ENCODE results near the gene ERCC4. TPM values are rescaled to one million over a fixed set of nuclear protein-coding genes. Genes with fewer than 3 reads are reported as not detected.
A peak's percentile ranks its signal among the peaks of the same experiment; 100 is the strongest.

The ERCC4 gene
- total and polyA plus RNA-seq, 4 experiments from 2014 or later = 11.5 to 15.9 (median 14.0) TPM

- Histone ChIP-seq H3K36me3 (ENCODE audit: insufficient read depth, low read length) (no peaks in the 10 kb centered on the region), H3K9me3 (ENCODE audit: control insufficient read depth in 1 of 2, low read length in 2 of 2) (no peaks in the 10 kb centered on the region), H3K4me3 (ENCODE audit: low read length in 2 of 2) (no peak overlapping the region), H3K27ac (ENCODE audit: low read depth, low read length) (no peak overlapping the region), H3K4me1 (ENCODE audit: insufficient read depth, low read length) (no peaks in the 10 kb centered on the region), H3K27me3 (ENCODE audit: insufficient read depth, low read length) (peaks cover 3% of the 10 kb centered on the region)
- CTCF ChIA-PET (ENCODE audit: partially characterized antibody) = no interaction called here
- Mint-ChIP-seq H3K4me3 (no peak overlapping the region), H3K27me3 (peaks cover 3 to 4% of the 10 kb centered on the region in 2 donors), H3K9me3 (peaks cover 0 to 2% (median 0%) of the 10 kb centered on the region in 8 donors), H3K4me1 (no peaks in the 10 kb centered on the region), H3K36me3 (no peaks in the 10 kb centered on the region), H3K27ac (no peak overlapping the region)
- no peak for DNase-seq
- POLR2A ChIA-PET (ENCODE audit: partially characterized antibody) = no interaction called here
- intact Hi-C loops (cut with micrococcal nuclease) = no loop called here
These were observed 72.4 kb downstream of the ERCC4 start for GRCh38 chr16:13992322-13992721.

- Histone ChIP-seq H3K27ac (ENCODE audit: low read depth, low read length) (no peak overlapping the region), H3K36me3 (ENCODE audit: insufficient read depth, low read length) (no peaks in the 10 kb centered on the region), H3K27me3 (ENCODE audit: insufficient read depth, low read length) (peaks cover 3% of the 10 kb centered on the region), H3K4me1 (ENCODE audit: insufficient read depth, low read length) (no peaks in the 10 kb centered on the region), H3K9me3 (ENCODE audit: control insufficient read depth in 1 of 2, low read length in 2 of 2) (no peaks in the 10 kb centered on the region), H3K4me3 (ENCODE audit: low read length in 2 of 2) (no peak overlapping the region)
- Mint-ChIP-seq H3K4me1 (peaks cover 0 to 3% (median 3%) of the 10 kb centered on the region in 4 donors), H3K27ac (peak overlapping the region in 1 of 7 donors; percentile 46), H3K9me3 (peaks cover 0 to 2% (median 0%) of the 10 kb centered on the region in 8 donors), H3K36me3 (no peaks in the 10 kb centered on the region), H3K4me3 (no peak overlapping the region), H3K27me3 (peaks cover 3% of the 10 kb centered on the region in 2 donors)
- ChIA-PET CTCF (ENCODE audit: partially characterized antibody) (no interaction called here), POLR2A (ENCODE audit: partially characterized antibody) (interaction anchor here (0.7 kb wide), 1 partner anchor 1733 kb away, joined by 3 read pairs; no protein-coding TSS in a partner anchor)
- DNase-seq = no peak
- intact Hi-C loops (cut with micrococcal nuclease) = no loop called here
These were observed 73.0 kb downstream of the ERCC4 start for GRCh38 chr16:13992976-13993375.

GRCh38 chr16:13994239-13995106 lies 74.5 kb downstream of the ERCC4 start:
- Histone ChIP-seq H3K4me1 (ENCODE audit: insufficient read depth, low read length) (no peaks in the 10 kb centered on the region), H3K27me3 (ENCODE audit: insufficient read depth, low read length) (no peaks in the 10 kb centered on the region), H3K4me3 (ENCODE audit: low read length in 2 of 2) (no peak overlapping the region), H3K9me3 (ENCODE audit: control insufficient read depth in 1 of 2, low read length in 2 of 2) (no peaks in the 10 kb centered on the region), H3K36me3 (ENCODE audit: insufficient read depth, low read length) (no peaks in the 10 kb centered on the region), H3K27ac (ENCODE audit: low read depth, low read length) (no peak overlapping the region)
- no peak overlapping the region for H3K4me3 Mint-ChIP-seq
- ChIA-PET POLR2A (ENCODE audit: partially characterized antibody) (no interaction called here), CTCF (ENCODE audit: partially characterized antibody) (no interaction called here)
- no peak overlapping the region for H3K27ac Mint-ChIP-seq
- DNase-seq = no peak
- H3K9me3 Mint-ChIP-seq = peaks cover 0 to 2% (median 0%) of the 10 kb centered on the region in 8 donors
- H3K27me3 Mint-ChIP-seq = peaks cover 4% of the 10 kb centered on the region in 2 donors
- intact Hi-C loops (cut with micrococcal nuclease) = no loop called here
- H3K4me1 Mint-ChIP-seq = peaks cover 0 to 5% (median 4%) of the 10 kb centered on the region in 4 donors
- H3K36me3 Mint-ChIP-seq = no peaks in the 10 kb centered on the region

GRCh38 chr16:13995194-13995593 lies 75.2 kb downstream of the ERCC4 start:
- DNase-seq = no peak
- POLR2A ChIA-PET (ENCODE audit: partially characterized antibody) = no interaction called here
- intact Hi-C loops (cut with micrococcal nuclease) = no loop called here

GRCh38 chr16:13996778-13997288 lies 76.9 kb downstream of the ERCC4 start:
- H3K27ac ChIP-seq (ENCODE audit: low read depth, low read length) = no peak overlapping the region
- DNase-seq = no peak
- no peak overlapping the region for H3K4me3 Mint-ChIP-seq
- H3K36me3 Mint-ChIP-seq = no peaks in the 10 kb centered on the region
- H3K27ac Mint-ChIP-seq = peak overlapping the region in 1 of 7 donors; percentile 3
- H3K9me3 ChIP-seq (ENCODE audit: control insufficient read depth in 1 of 2, low read length in 2 of 2) = no peaks in the 10 kb centered on the region
- no peaks in the 10 kb centered on the region for H3K4me1 ChIP-seq (ENCODE audit: insufficient read depth, low read length)
- intact Hi-C loops (cut with micrococcal nuclease) = no loop called here
- no peaks in the 10 kb centered on the region for H3K36me3 ChIP-seq (ENCODE audit: insufficient read depth, low read length)
- peaks cover 0 to 2% (median 0%) of the 10 kb centered on the region in 8 donors for H3K9me3 Mint-ChIP-seq
- peaks cover 6% of the 10 kb centered on the region for H3K27me3 ChIP-seq (ENCODE audit: insufficient read depth, low read length)
- ChIA-PET POLR2A (ENCODE audit: partially characterized antibody) (no interaction called here), CTCF (ENCODE audit: partially characterized antibody) (no interaction called here)
- peaks cover 0 to 5% (median 4%) of the 10 kb centered on the region in 4 donors for H3K4me1 Mint-ChIP-seq
- no peak overlapping the region for H3K4me3 ChIP-seq (ENCODE audit: low read length in 2 of 2)
- H3K27me3 Mint-ChIP-seq = peaks cover 6 to 7% of the 10 kb centered on the region in 2 donors

More at GRCh38 chr16:13995194-13995593, 75.2 kb downstream of the ERCC4 start:
- Histone ChIP-seq H3K36me3 (ENCODE audit: insufficient read depth, low read length) (no peaks in the 10 kb centered on the region), H3K9me3 (ENCODE audit: control insufficient read depth in 1 of 2, low read length in 2 of 2) (no peaks in the 10 kb centered on the region), H3K27ac (ENCODE audit: low read depth, low read length) (no peak overlapping the region), H3K4me1 (ENCODE audit: insufficient read depth, low read length) (no peaks in the 10 kb centered on the region), H3K4me3 (ENCODE audit: low read length in 2 of 2) (no peak overlapping the region), H3K27me3 (ENCODE audit: insufficient read depth, low read length) (no peaks in the 10 kb centered on the region)
- peaks cover 4% of the 10 kb centered on the region in 2 donors for H3K27me3 Mint-ChIP-seq
- CTCF ChIA-PET (ENCODE audit: partially characterized antibody) = no interaction called here
- no peak overlapping the region for H3K27ac Mint-ChIP-seq
- no peak overlapping the region for H3K4me3 Mint-ChIP-seq
- peaks cover 0 to 2% (median 0%) of the 10 kb centered on the region in 8 donors for H3K9me3 Mint-ChIP-seq
- no peaks in the 10 kb centered on the region for H3K36me3 Mint-ChIP-seq
- peaks cover 0 to 5% (median 4%) of the 10 kb centered on the region in 4 donors for H3K4me1 Mint-ChIP-seq

- CTCF ChIA-PET (ENCODE audit: partially characterized antibody) = no interaction called here
- Mint-ChIP-seq H3K9me3 (peaks cover 0 to 2% (median 0%) of the 10 kb centered on the region in 8 donors), H3K27me3 (peaks cover 7 to 8% of the 10 kb centered on the region in 2 donors), H3K4me3 (peak overlapping the region in 1 of 8 donors; percentile 2), H3K27ac (peak overlapping the region in 1 of 7 donors; percentile 68), H3K36me3 (no peaks in the 10 kb centered on the region), H3K4me1 (peaks cover 0 to 5% (median 4%) of the 10 kb centered on the region in 4 donors)
- Histone ChIP-seq H3K4me3 (ENCODE audit: low read length in 2 of 2) (no peak overlapping the region), H3K27ac (ENCODE audit: low read depth, low read length) (no peak overlapping the region), H3K4me1 (ENCODE audit: insufficient read depth, low read length) (no peaks in the 10 kb centered on the region), H3K36me3 (ENCODE audit: insufficient read depth, low read length) (no peaks in the 10 kb centered on the region), H3K9me3 (ENCODE audit: control insufficient read depth in 1 of 2, low read length in 2 of 2) (no peaks in the 10 kb centered on the region), H3K27me3 (ENCODE audit: insufficient read depth, low read length) (peaks cover 6% of the 10 kb centered on the region)
- intact Hi-C loops (cut with micrococcal nuclease) = no loop called here
- DNase-seq = no peak
- POLR2A ChIA-PET (ENCODE audit: partially characterized antibody) = no interaction called here
These were observed 77.6 kb downstream of the ERCC4 start for GRCh38 chr16:13997526-13997925.

- H3K9me3 Mint-ChIP-seq = peaks cover 0 to 2% (median 0%) of the 10 kb centered on the region in 8 donors
- H3K36me3 Mint-ChIP-seq = no peaks in the 10 kb centered on the region
- Histone ChIP-seq H3K27me3 (ENCODE audit: insufficient read depth, low read length) (peaks cover 6% of the 10 kb centered on the region), H3K9me3 (ENCODE audit: control insufficient read depth in 1 of 2, low read length in 2 of 2) (no peaks in the 10 kb centered on the region), H3K4me3 (ENCODE audit: low read length in 2 of 2) (no peak overlapping the region), H3K36me3 (ENCODE audit: insufficient read depth, low read length) (no peaks in the 10 kb centered on the region), H3K4me1 (ENCODE audit: insufficient read depth, low read length) (no peaks in the 10 kb centered on the region), H3K27ac (ENCODE audit: low read depth, low read length) (no peak overlapping the region)
- peaks cover 0 to 7% (median 4%) of the 10 kb centered on the region in 4 donors for H3K4me1 Mint-ChIP-seq
- peak overlapping the region in 1 of 8 donors; percentile 2 for H3K4me3 Mint-ChIP-seq
- CTCF ChIA-PET (ENCODE audit: partially characterized antibody) = no interaction called here
- H3K27ac Mint-ChIP-seq = peak overlapping the region in 3 of 7 donors; percentile 4 to 68 (median 64)
- DNase-seq = no peak
- intact Hi-C loops (cut with micrococcal nuclease) = no loop called here
- POLR2A ChIA-PET (ENCODE audit: partially characterized antibody) = no interaction called here
- H3K27me3 Mint-ChIP-seq = peaks cover 8 to 9% of the 10 kb centered on the region in 2 donors
These were observed 78.0 kb downstream of the ERCC4 start for GRCh38 chr16:13997933-13998332.
